ENCODE results near the gene HHAT. TPM values are rescaled to one million over a fixed set of nuclear protein-coding genes. Genes with fewer than 3 reads are reported as not detected.

HHAT gene
- polyA plus RNA-seq, 3 donors: 12.7 to 13.8 (median 13.0) TPM

GRCh38 chr1:210683403-210684047 is 354.8 kb downstream of the HHAT start:
- DNase-seq: no peak

GRCh38 chr1:210684466-210685294 is 356.0 kb downstream of the HHAT start:
- DNase-seq: no peak

DNA sequence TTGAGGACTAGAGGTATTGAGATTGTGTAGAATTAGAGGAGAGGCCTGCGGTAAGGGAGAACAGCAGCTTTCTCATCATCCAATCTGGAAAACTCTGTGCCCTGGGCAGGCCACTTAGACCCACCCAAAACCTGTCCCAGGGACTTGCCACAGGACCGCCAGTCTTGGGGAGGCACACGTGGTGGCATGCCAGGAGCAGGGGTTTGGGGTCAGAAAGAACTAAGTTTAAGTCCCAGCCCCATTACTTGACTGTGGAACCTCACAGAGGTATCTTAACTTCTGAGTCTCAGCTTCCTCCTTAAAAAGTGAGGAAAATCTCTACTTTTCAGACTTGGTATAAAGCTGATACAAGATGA is 356.6 kb downstream of the HHAT start:
- DNase-seq: no peak

DNA sequence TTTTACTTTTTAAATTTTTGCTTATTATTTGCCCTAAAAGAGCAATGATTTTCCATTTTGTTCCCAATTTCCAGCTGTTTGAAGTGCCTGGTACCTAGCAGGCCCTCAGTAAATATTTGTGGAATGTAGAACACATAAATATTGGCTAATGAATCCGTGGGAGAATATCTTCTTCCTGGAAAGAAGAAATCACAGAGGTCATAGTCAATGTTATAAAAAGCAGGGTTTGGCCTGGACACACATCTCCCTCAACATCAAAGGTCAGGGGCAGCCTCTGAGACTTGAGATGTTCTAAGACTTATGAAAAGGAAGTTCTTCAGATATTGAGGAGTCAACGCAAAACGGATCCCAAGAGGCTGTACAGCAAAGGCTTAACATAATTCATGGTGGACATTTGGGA is 358.1 kb downstream of the HHAT start:
- DNase-seq: no peak

DNA sequence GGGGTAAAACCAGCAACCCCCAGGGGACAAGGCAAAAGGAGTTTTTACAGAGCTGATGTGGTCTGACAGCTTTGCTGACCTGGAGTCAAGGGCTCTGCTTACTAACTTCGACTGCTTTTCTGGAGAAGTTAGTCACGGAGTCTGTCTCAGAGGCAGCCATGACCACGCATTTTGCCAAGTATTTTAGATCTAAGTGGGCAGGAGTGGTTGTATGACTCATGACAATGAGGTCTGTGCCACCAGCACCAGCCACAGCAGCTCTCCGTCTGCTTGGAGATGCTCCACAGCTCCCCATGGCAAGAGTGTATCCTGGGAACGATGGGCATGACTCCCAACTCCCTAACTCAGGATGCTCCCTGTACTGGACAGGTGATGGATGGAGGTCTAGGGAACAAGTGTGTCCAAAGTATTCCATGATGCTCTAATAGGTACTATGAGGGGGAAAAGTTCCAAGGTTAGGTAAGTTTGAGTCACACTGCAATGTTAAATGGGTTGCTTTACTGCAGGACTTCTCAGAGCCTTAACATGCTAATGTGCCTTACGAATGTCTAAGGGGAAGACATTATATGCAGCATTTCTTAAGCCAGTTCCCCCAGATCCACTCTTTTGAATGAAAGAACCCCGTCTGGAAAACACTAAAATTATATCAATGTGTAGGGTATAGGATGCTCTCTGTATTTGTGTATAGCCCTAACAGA is 359.0 kb downstream of the HHAT start:
- no peak for DNase-seq

GRCh38 chr1:210688512-210689234 is 360.0 kb downstream of the HHAT start:
- DNase-seq: no peak

DNA sequence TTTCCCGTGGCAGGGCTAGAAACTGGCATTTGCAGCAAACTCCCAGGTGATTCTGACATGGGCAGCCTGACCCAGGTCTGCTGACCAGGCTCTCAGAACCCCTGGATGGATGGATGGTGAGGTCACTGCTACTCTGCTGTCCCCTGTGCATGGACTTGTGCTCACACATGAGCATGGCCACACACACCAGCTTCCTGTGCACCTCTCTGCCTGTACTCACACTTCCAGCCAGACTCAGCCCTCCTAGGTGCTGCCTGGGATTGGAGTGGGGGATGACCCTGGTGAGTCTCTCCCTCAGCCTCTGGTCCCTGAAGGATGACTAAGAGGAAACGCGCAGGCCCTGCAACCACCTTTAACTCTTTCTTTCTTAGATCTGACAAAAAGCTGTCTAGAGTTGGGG is 361.1 kb downstream of the HHAT start:
- DNase-seq: no peak

- DNase-seq: no peak
Observed at GRCh38 chr1:210690236-210690635, 361.5 kb downstream of the HHAT start.

DNA sequence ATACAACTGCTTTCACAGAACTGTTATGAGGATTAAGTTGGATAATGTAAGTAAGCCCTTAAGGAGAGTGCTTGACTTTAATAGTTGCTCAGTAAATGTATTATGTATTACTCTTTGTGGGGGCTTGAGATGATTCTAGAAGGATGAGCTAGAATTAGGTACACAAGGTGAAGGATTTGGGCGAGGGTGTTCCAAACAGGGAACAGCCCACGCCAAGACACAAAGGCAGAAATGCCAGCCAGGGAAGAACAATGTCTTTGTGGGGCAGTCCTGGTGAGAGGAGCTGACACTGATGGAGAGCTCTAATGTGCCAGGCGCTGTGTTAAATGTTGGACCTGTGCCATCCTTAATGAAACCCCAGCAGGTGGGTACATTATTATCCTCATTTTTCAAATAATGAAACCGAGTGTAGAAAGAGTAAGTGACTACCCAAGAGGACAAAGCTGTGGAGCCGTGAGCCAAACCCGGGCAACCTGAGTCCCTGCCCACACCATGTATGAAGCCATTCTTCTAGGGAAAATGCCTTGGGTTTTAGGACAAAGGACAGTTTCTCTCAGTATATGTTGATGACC is 362.4 kb downstream of the HHAT start:
- no peak for DNase-seq

DNA sequence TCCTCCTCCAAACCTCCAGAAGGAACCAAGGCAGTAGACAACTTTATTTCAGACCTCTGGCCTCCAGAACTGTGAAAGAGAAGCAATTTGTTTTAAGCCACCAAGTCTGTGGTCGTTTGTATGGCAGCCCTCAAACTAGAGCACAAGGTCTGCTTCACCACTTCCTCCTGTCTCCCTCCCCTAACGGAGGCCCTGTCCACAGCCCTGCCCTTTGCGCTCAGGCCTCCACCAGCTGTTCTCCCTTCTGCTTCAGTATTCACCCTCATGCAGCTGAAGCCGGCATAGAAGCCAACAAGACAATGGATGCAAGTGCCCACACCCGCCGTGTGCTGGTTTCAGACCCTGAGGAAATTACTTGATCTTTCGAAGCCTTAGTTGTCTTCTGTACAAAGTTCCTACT is 364.1 kb downstream of the HHAT start:
- DNase-seq: no peak

DNA sequence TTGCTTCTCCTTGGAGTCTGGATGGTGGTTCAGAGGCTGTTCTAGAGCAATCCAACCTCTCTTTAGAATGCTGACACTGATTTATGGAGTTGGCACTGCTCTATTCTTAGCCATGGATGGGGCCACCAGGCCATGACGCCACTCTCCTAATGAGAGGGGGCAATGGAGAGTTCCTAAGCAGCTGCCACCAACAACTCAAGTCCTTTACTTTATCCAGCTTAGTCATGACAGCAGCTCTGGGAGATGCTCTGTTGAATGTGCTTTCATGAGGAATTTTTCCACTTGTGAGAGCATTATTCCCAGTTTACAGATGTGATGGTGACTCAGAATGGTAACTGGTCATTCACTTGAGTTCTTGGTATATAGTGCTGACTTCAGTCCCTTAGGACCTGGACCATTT is 366.3 kb downstream of the HHAT start:
- no peak for DNase-seq

GRCh38 chr1:210696709-210697108 is 368.0 kb downstream of the HHAT start:
- DNase-seq: no peak

DNA sequence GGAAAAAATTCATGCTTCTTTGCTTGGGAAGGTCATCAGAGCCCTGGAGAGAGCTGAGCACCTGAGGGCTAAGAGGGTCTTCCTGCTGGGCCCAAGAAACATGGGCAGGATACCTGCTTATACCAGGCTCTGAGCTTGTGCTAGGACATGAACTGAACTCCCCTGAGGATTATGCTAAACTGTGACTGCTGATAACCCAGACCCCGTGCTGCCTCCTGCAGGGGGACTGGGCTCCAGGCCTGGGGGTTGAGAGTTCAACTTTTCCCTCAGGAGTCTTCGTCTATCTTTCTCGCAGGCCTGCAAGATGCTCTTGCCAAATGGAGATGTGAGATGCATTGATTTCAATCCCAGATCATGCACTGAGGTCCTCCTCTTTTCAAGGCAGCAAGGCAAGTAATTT is 368.5 kb downstream of the HHAT start:
- DNase-seq: no peak

GRCh38 chr1:210698661-210699060 is 370.0 kb downstream of the HHAT start:
- no peak for DNase-seq

DNA sequence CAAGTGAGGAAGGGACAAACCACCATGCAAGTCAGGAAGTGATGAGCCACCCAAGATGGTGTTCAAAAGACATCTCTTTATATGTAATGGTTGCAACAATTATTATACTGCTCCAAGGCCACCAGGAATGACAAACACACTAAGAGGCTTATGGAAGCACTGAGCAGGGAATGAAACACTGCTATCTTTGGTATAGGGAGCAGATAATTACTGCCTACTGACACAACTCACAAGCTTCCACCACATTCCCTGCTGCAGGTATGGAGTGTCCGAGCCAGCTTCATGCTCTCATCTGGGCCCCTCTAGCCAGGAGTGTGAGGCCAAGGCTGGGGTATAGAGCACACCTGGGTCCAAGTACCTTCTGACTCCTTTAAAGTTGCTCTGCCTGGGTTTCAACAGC is 371.4 kb downstream of the HHAT start:
- DNase-seq: no peak

DNA sequence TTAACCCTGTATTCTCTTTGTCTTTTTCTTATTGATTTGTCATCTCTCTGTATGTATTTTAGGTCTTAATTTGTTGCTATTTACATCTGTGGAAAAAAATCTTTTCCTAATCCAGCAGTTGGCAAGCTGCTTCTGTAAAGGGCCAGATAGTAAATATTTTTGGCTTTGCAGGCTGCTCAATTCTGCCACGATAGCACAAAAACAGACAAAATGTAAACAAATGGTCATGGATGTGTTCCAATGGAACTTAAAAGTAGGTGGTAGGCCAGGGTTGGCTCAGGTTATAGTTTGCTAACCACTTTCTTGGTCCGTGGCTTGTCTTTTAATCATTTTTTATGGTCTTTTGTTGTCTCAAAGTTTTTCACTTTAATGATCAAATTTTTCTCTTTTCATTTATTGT is 371.8 kb downstream of the HHAT start:
- no peak for DNase-seq

DNA sequence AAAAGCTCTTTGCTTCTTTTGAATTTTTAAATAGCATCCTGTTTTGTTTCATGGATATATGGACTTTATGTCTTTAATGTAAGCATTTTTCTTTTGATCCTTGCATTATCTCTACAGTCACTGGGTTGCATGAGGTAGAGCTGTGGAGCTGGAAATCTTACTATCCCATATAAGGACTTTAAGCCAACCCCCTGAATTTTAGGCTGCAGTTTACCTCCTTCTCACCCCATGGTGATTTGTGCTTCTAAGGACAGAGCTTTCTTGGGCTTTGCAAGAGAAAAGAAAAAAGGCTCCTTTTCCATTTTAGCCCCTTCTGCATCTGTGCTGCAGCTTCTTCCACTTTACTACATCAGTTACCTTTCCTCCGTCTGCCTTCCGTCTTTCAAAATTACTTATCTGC is 373.8 kb downstream of the HHAT start:
- DNase-seq: no peak

DNA sequence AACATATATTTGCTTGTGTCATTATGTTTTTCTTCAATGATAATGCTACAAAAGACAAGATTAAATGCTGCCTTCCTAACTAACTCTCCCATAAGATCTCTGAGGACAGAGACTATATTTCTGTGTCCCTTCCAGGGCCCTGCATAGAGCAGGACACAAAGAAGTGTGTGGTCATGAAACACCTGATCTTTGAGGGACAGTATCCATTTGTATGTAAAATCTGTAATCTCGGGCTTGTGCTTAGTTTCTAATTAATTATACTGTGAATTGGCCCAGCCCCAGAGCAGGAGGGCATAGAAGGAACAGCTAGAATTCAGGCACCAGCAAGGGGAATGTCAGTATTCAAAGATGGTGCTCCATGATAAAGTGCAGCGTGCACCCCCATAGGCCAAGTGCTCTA is 374.9 kb downstream of the HHAT start:
- DNase-seq: no peak

GRCh38 chr1:210705086-210705485 is 376.4 kb downstream of the HHAT start:
- DNase-seq: no peak

DNA sequence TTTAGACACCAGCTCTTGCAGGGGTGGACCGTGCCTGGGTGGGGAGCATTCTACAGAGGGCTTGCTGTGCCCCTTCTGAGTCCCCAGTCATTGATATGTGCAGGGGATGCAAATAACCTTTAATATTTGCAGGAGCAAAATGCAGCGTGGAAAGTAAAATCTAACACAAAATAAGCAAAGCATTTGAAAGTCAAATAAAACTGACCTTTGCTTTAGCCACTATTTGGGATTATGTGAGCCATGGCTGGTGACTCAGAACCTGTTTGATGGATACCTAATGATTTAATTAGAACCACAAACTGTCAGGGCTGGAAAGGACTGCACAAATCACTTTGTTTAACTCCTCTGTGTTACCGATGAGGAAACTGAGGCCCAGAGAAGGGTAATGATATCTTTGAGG is 377.5 kb downstream of the HHAT start:
- DNase-seq: no peak

DNA sequence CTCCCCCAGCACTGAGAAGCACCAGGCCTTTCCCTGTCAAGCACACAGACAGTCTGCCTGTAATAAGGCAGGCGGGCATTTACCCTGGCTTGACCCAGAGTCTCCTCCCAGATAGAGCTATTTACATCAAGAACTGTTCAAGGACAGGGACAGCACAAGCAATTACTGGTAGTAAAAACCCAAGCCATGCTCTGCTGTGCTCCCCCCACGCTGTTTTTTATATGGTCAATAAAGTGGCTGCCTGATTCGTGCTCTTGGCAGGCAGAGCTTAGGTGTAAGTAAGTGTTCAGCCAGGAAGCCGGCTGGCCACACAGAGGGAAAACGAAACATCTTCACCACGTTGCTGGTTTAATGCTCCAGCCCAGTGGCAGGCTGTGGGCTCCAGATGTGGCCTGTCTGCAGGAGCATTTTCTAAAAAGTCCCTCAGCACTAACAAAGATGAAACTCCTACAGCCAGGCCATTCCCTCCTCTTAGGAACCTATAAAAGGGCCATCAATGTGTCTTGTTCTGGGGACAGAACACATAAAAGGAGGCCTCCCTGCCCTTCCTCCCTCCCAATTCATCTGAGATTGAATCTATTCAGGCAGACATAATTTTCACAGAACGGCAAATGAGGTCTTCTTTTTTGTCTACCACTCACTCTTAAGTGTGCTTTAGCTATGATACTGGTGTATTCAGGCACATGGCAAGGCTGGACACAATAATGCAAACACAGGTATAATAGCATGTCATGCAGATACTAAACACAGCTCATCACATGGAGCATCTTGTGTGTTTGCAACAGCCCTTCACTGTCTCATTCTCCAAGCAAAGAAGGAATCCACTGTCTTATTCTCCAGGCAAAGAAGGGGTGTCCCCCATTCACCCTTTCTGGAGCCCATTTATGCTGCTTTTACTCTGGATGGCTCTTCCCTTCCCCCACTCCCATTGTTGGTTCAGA is 378.9 kb downstream of the HHAT start:
- no peak for DNase-seq

Measured in renal pelvis (tissue), 4 donors.